Retinal pigment epithelial cell (primary cell): Measurements from ENCODE around the gene SMCP.

Source experiments
- DNase-seq: peaks from one replicate; pipeline ENCODE4 v3.0.0-alpha.2; 2010; ENCODE audit warnings: low read depth
- H3K4me3 ChIP-seq: 2 replicates; pipeline ENCODE4 v1.5.1; 2011; ENCODE audit warnings: mild to moderate bottlenecking, low read length, control low read depth, moderate library complexity
- CTCF ChIP-seq: conservative IDR thresholded peaks from 2 replicates; pipeline ENCODE4 v1.5.1; 2011; ENCODE audit warnings: low read depth, low read length, control low read depth, inconsistent platforms

SMCP gene

GRCh38 chr1:152884966-152885624 is 7.0 kb downstream of the SMCP start:
- H3K4me3 ChIP-seq, result no peak overlapping the region
- DNase-seq, result no peak
- no peak for TF ChIP-seq CTCF

GRCh38 chr1:152886085-152886484 is 8.0 kb downstream of the SMCP start:
- H3K4me3 ChIP-seq, result no peak overlapping the region
- DNase-seq, result no peak
- TF ChIP-seq CTCF, result no peak

GRCh38 chr1:152886758-152887409 is 8.8 kb downstream of the SMCP start:
- no peak for TF ChIP-seq CTCF
- no peak overlapping the region for H3K4me3 ChIP-seq
- peak; percentile 75 for DNase-seq

- TF ChIP-seq CTCF, result no peak
- DNase-seq, result no peak
- H3K4me3 ChIP-seq, result no peak overlapping the region
These were observed 10.0 kb downstream of the SMCP start for GRCh38 chr1:152888126-152888525.

- no peak for DNase-seq
- no peak overlapping the region for H3K4me3 ChIP-seq
- TF ChIP-seq CTCF, result no peak
These were observed 20.9 kb downstream of the SMCP start for GRCh38 chr1:152899027-152899426.

GRCh38 chr1:152899883-152900282 is 21.8 kb downstream of the SMCP start:
- H3K4me3 ChIP-seq, result no peak overlapping the region
- TF ChIP-seq CTCF, result no peak
- DNase-seq, result no peak

- DNase-seq, result no peak
- TF ChIP-seq CTCF, result no peak
- H3K4me3 ChIP-seq, result no peak overlapping the region
These were observed 23.5 kb downstream of the SMCP start for GRCh38 chr1:152901631-152902030.
